H1 (cell line): ENCODE data around the gene MIER2. TPM values are rescaled to one million over a fixed set of nuclear protein-coding genes. Genes with fewer than 3 reads are reported as not detected.

Experiments used
- CTCF ChIA-PET: fragments of 300-600 bp; sonication (Branson Sonifier 250); formaldehyde crosslinking; loops from one replicate; lab custom pipeline; 2021; ENCODE audit not compliant: partially characterized antibody; lab: Charles Lee
- POLR2A ChIA-PET: fragments of 300-600 bp; sonication (Branson Sonifier 250); formaldehyde crosslinking; loops from one replicate; lab custom pipeline; 2021; ENCODE audit warnings: inconsistent platforms; ENCODE audit not compliant: partially characterized antibody; lab: Charles Lee
- DNase-seq, 2 experiments: peaks; one replicate each; pipeline versions ENCODE4 v3.0.0 to v3.0.0-alpha.2; 2010 to 2022; ENCODE audit warnings: low spot score in 2 of 2, low read depth in 1 of 2, mixed read lengths in 1 of 2
- FAIRE-seq: peaks from 2 replicates; lab custom pipeline; 2011; peaks lifted over from hg19 to GRCh38; lab: Jason Lieb, UNC
- H2AFZ ChIP-seq: 2 replicates; pipeline ENCODE4 v1.8.1; 2012; ENCODE audit warnings: low read length, inconsistent platforms
- H2AK5ac ChIP-seq: 2 replicates; pipeline ENCODE4 v1.6.1; 2013; ENCODE audit warnings: low read depth, low read length
- H2BK120ac ChIP-seq: replicated peaks from 2 replicates; pipeline ENCODE3; 2013; ENCODE audit warnings: low read depth, low read length, inconsistent platforms
- H2BK12ac ChIP-seq: 2 replicates; pipeline ENCODE4 v1.6.1; 2013; ENCODE audit warnings: low read depth, low read length
- H2BK15ac ChIP-seq: 2 replicates; pipeline ENCODE4 v1.6.1; 2013; ENCODE audit warnings: low read length
- H2BK20ac ChIP-seq: 2 replicates; pipeline ENCODE4 v1.6.1; 2013; ENCODE audit warnings: low read length
- H2BK5ac ChIP-seq: 2 replicates; pipeline ENCODE4 v1.6.1; 2013; ENCODE audit warnings: low read depth, low read length
- H3K14ac ChIP-seq: 2 replicates; pipeline ENCODE4 v1.6.1; 2013; ENCODE audit warnings: inconsistent platforms; ENCODE audit not compliant: insufficient read length
- H3K18ac ChIP-seq: 2 replicates; pipeline ENCODE4 v1.6.1; 2013; ENCODE audit warnings: low read length; ENCODE audit errors: extremely low read depth
- H3K23ac ChIP-seq: 2 replicates; pipeline ENCODE4 v1.6.1; 2013; ENCODE audit warnings: inconsistent platforms; ENCODE audit not compliant: insufficient read length
- H3K23me2 ChIP-seq: 2 replicates; pipeline ENCODE4 v1.6.1; 2013; ENCODE audit warnings: low read depth, low read length
- H3K27ac ChIP-seq: 2 replicates; pipeline ENCODE4 v1.6.1; 2011; ENCODE audit warnings: low read depth, low read length, inconsistent platforms
- H3K27me3 ChIP-seq, 4 experiments: replicated peaks in 1 of 4; 1 replicate in 1 of 4; 2 replicates in 3 of 4; pipeline versions ENCODE4 v1.6.1 to v1.8.1; 2011 to 2013; ENCODE audit warnings: low read length in 3 of 4, mild to moderate bottlenecking in 3 of 4, inconsistent platforms in 2 of 4, mixed read lengths in 2 of 4, moderate library complexity in 1 of 4; ENCODE audit not compliant: control insufficient read depth in 3 of 4, insufficient read depth in 3 of 4; ENCODE audit errors: extremely low read depth in 1 of 4
- H3K36me3 ChIP-seq, 4 experiments: 2 replicates each; pipeline versions ENCODE4 v1.6.1 to v1.8.1; 2011 to 2013; ENCODE audit warnings: mild to moderate bottlenecking in 4 of 4, low read length in 3 of 4, moderate library complexity in 2 of 4, control low read depth in 1 of 4, inconsistent platforms in 1 of 4; ENCODE audit not compliant: insufficient read depth in 4 of 4, control insufficient read depth in 2 of 4
- H3K4ac ChIP-seq: replicated peaks from 2 replicates; pipeline ENCODE3; 2013; ENCODE audit warnings: low read length, low read depth, mixed read lengths, inconsistent platforms; ENCODE audit not compliant: insufficient read length
- H3K4me1 ChIP-seq, 4 experiments: replicated peaks in 1 of 4; 1 replicate in 1 of 4; 2 replicates in 3 of 4; pipeline versions ENCODE4 v1.6.1 to v1.8.1; 2011 to 2013; ENCODE audit warnings: low read length in 3 of 4, inconsistent platforms in 2 of 4, mixed read lengths in 1 of 4; ENCODE audit not compliant: insufficient read depth in 4 of 4, control insufficient read depth in 3 of 4
- H3K4me2 ChIP-seq, 2 experiments: 2 replicates each; pipeline versions ENCODE4 v1.6.1 to v1.8.1; 2011 to 2013; ENCODE audit warnings: low read depth in 2 of 2, low read length in 2 of 2, control low read depth in 1 of 2, inconsistent platforms in 1 of 2, mild to moderate bottlenecking in 1 of 2; ENCODE audit not compliant: insufficient read depth in 1 of 2
- H3K4me3 ChIP-seq, 4 experiments: fragments of 200-600, 300-600 bp in 1 of 4; sonication (generic), shearing (Covaris generic), sonication (Bioruptor Twin) in 1 of 4; 2 replicates each; pipeline versions ENCODE4 v1.5.1 to v1.8.1; 2011 to 2016; ENCODE audit warnings: low read length in 4 of 4, low read depth in 3 of 4, control low read depth in 2 of 4, inconsistent platforms in 2 of 4, mild to moderate bottlenecking in 2 of 4, mixed read lengths in 1 of 4, moderate library complexity in 1 of 4; ENCODE audit not compliant: insufficient read depth in 2 of 4; ENCODE audit errors: extremely low read depth in 1 of 4
- H3K56ac ChIP-seq: replicated peaks from 2 replicates; pipeline ENCODE3; 2013; ENCODE audit warnings: low read depth, mild to moderate bottlenecking, mixed read lengths, low read length, inconsistent platforms; ENCODE audit not compliant: insufficient read length
- H3K79me1 ChIP-seq: 2 replicates; pipeline ENCODE4 v1.6.1; 2013; ENCODE audit warnings: low read depth, low read length, control low read depth
- H3K79me2 ChIP-seq, 2 experiments: 2 replicates each; pipeline versions ENCODE4 v1.6.1 to v1.8.1; 2012 to 2013; ENCODE audit warnings: low read length in 2 of 2, mild to moderate bottlenecking in 2 of 2, inconsistent platforms in 1 of 2; ENCODE audit not compliant: insufficient read depth in 2 of 2, control insufficient read depth in 1 of 2
- H3K9ac ChIP-seq, 4 experiments: replicated peaks in 1 of 4; 1 replicate in 1 of 4; 2 replicates in 3 of 4; pipeline versions ENCODE4 v1.6.1 to v1.8.1; 2011 to 2013; ENCODE audit warnings: low read depth in 3 of 4, low read length in 3 of 4, control low read depth in 2 of 4, mild to moderate bottlenecking in 2 of 4, moderate library complexity in 2 of 4, inconsistent platforms in 1 of 4; ENCODE audit errors: extremely low read depth in 1 of 4
- H3K9me3 ChIP-seq, 2 experiments: 2 replicates each; pipeline versions ENCODE4 v1.6.1 to v1.8.1; 2012 to 2013; ENCODE audit warnings: mild to moderate bottlenecking in 2 of 2, moderate library complexity in 2 of 2, control low read depth in 1 of 2, inconsistent platforms in 1 of 2, low read depth in 1 of 2, low read length in 1 of 2, mixed read lengths in 1 of 2; ENCODE audit not compliant: insufficient read depth in 2 of 2
- H4K20me1 ChIP-seq, 2 experiments: replicated peaks in 1 of 2; 2 replicates each; pipeline versions ENCODE3 to v1.8.1; 2011 to 2013; ENCODE audit warnings: inconsistent platforms in 2 of 2, low read length in 2 of 2, mild to moderate bottlenecking in 1 of 2; ENCODE audit not compliant: insufficient read depth in 2 of 2, control insufficient read depth in 1 of 2
- H4K5ac ChIP-seq: 2 replicates; pipeline ENCODE4 v1.6.1; 2013; ENCODE audit warnings: low read length, low read depth, mixed read lengths, inconsistent platforms; ENCODE audit not compliant: insufficient read length
- H4K8ac ChIP-seq: 2 replicates; pipeline ENCODE4 v1.8.0; 2013; ENCODE audit warnings: mild to moderate bottlenecking, moderate library complexity, low read length, inconsistent platforms; ENCODE audit not compliant: insufficient read depth; ENCODE audit errors: extremely low read depth
- H4K91ac ChIP-seq: replicated peaks from 2 replicates; pipeline ENCODE3; 2013; ENCODE audit warnings: low read length, mixed read lengths, inconsistent platforms; ENCODE audit not compliant: insufficient read length
- BCL11A ChIP-seq, 2 experiments: IDR thresholded peaks; one replicate each; pipeline ENCODE4 v1.6.1; 2011; ENCODE audit warnings: low read depth in 2 of 2, low read length in 2 of 2, mild to moderate bottlenecking in 2 of 2
- CBX5 ChIP-seq: fragments of 300-800, 300-1000 bp; sonication (generic); IDR thresholded peaks from 2 replicates; pipeline ENCODE4 v1.7.1; 2016; ENCODE audit warnings: antibody characterized with exemption, low read length, low read depth
- PHF8 ChIP-seq: fragments of 200-600 bp; sonication (generic); conservative IDR thresholded peaks from 2 replicates; pipeline ENCODE4 v1.7.1; 2012; ENCODE audit warnings: low read depth, mild to moderate bottlenecking, inconsistent platforms, low read length, moderate library complexity
- POLR2A ChIP-seq, 2 experiments: IDR thresholded peaks; 1 replicate in 1 of 2; 2 replicates in 1 of 2; pipeline ENCODE4 v1.6.1; 2011; ENCODE audit warnings: low read depth in 2 of 2, low read length in 2 of 2, mild to moderate bottlenecking in 2 of 2; ENCODE audit errors: control extremely low read depth in 1 of 2
- SIX5 ChIP-seq: IDR thresholded peaks from 2 replicates; pipeline ENCODE4 v1.6.1; 2011; ENCODE audit warnings: mild to moderate bottlenecking, low read depth, low read length
- TEAD4 ChIP-seq: IDR thresholded peaks from 2 replicates; pipeline ENCODE4 v1.6.1; 2012; ENCODE audit warnings: low read depth, low read length, inconsistent platforms, mixed read lengths
- WGBS, 2 experiments: shearing (Covaris generic) in 1 of 2; methylation state at CpG; one replicate each; pipeline versions ENCODE4 v1.1.6 to v1.1.7; 2013 to 2015; ENCODE audit warnings: low lambda C conversion rate in 2 of 2, mixed read lengths in 2 of 2, inconsistent platforms in 1 of 2, low coverage in 1 of 2, missing lambda C conversion rate in 1 of 2; ENCODE audit not compliant: insufficient replicate concordance in 2 of 2, insufficient coverage in 1 of 2, insufficient read length in 1 of 2; ENCODE audit errors: extremely low coverage in 1 of 2, missing lambda C conversion rate in 1 of 2; 5-methylcytosine and 5-hydroxymethylcytosine counted together
- long read RNA-seq, 2 experiments: library from RNA in 1 of 2; library from capped mRNA in 1 of 2; stranded (forward); transcript quantifications; one replicate each; pipeline ENCODE4 v2.0.0, GENCODE V29; 2021; ENCODE audit warnings: inconsistent platforms in 1 of 2
- polyA minus RNA-seq, 3 experiments: library from RNA; depleted of rRNA, polyadenylated mRNA; stranded (reverse); fragments of >200 nt; gene quantifications; 1 replicate in 2 of 3; 2 replicates in 1 of 3; pipeline ENCODE4 v1.2.3, GENCODE V29; 2011
- polyA plus RNA-seq, 7 experiments: library from polyadenylated mRNA; depleted of rRNA in 3 of 7; stranded (reverse) in 5 of 7; unstranded in 2 of 7; fragments of >200 nt in 5 of 7; fragments of 200-250 nt in 2 of 7; gene quantifications; 1 replicate in 5 of 7; 2 replicates in 1 of 7; 4 replicates in 1 of 7; pipeline versions ENCODE4 v1.2.1 to v1.2.3, GENCODE V29; 2011 to 2013; ENCODE audit warnings: missing spikeins in 2 of 7, mixed read lengths in 2 of 7
- total RNA-seq: library from RNA; stranded (reverse); fragmentation: NEBNext Ultra II Directional; extraction: Animal tissue kit (Norgen Biotek cat#: 25700); gene quantifications from 2 replicates; pipeline ENCODE4 v1.2.1, GENCODE V29; 2021

MIER2 gene, protein sequence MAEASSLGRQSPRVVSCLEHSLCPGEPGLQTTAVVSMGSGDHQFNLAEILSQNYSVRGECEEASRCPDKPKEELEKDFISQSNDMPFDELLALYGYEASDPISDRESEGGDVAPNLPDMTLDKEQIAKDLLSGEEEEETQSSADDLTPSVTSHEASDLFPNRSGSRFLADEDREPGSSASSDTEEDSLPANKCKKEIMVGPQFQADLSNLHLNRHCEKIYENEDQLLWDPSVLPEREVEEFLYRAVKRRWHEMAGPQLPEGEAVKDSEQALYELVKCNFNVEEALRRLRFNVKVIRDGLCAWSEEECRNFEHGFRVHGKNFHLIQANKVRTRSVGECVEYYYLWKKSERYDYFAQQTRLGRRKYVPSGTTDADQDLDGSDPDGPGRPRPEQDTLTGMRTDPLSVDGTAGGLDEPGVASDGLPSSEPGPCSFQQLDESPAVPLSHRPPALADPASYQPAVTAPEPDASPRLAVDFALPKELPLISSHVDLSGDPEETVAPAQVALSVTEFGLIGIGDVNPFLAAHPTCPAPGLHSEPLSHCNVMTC
- 45.7 and 48.3 TPM in 2 replicates for total RNA-seq
- 30.3 and 53.1 TPM in 2 replicates for polyA plus RNA-seq (2011; rRNA removed)
- polyA plus RNA-seq (2011; cell fraction: cytosol; rRNA removed), result 23.4 TPM
- polyA plus RNA-seq (2011; cell fraction: nucleus; rRNA removed), result 73.3 TPM
- polyA plus RNA-seq (2012, experiment 1 of 2), result 44.7 to 62.6 TPM (median 54.6 TPM) in 4 replicates
- polyA plus RNA-seq (2012, experiment 2 of 2), result 23.4 TPM
- polyA plus RNA-seq (2013, experiment 1 of 2), result 29.9 TPM
- polyA plus RNA-seq (2013, experiment 2 of 2), result 30.9 TPM
- polyA minus RNA-seq (2011; rRNA and poly(A)+ RNA removed), result 72.4 and 80.0 TPM in 2 replicates
- polyA minus RNA-seq (2011; cell fraction: cytosol; rRNA and poly(A)+ RNA removed), result 28.2 TPM
- 54.0 TPM for polyA minus RNA-seq (2011; cell fraction: nucleus; rRNA and poly(A)+ RNA removed)
- long read RNA-seq, experiment 1, partial matches to known transcripts, result 29 of 35 reads
- long read RNA-seq, experiment 1, other reads (novel, unspliced or antisense), result 6 of 35 reads
- long read RNA-seq, experiment 2, partial matches to known transcripts, result 1 of 1 reads
- long read RNA-seq, experiment 2, other reads (novel, unspliced or antisense), result 0 of 1 reads

DNA sequence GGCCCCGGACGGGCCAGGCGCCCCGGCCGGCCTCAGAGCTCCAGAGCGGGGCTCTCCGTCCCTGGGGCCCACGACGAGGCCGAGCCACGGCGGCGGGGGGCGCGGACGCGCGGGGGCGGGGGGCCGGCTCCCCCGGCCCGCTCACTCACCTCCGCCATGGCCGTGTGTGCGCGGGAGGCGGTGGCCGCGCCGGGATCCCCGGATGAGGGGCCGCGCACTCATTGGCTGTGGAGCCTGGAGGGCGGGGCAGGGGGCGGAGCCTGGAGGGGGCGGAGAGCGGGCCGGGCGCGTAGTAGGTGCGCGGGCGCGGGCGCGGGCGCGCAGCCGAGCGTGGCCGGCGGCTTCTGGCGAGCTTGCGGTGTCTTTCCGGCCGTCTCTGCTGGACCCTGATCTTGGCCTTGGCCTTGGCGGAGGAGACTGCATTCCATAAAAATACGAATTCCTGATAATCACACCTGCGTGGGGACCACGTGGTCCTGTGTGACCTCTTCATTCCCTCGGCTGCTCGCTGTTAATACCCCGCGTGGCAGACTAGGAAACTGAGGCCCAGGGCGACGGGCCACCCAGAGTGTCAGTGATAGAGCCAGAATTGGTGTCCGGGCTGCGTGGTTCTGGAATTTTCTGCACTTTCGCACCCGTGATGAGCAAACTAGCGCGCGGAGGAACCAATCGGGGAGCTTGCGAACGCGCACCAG lies at the start of gene MIER2:
Gene MIER2, minus strand, starts transcription at position 172 of the 695 bp plus-strand sequence. Its CDS starts 14 bp downstream, at position 158.
- peak within 1 kb of the TSS; percentile 52 to 85 (median 61) for H3K4me3 ChIP-seq
- peak within 1 kb of the TSS; percentile 83 to 94 for H3K4me2 ChIP-seq
- peak within 1 kb of the TSS; percentile 75; the same call in 1 of the 2 replicates for H2AK5ac ChIP-seq
- H3K14ac ChIP-seq, result no peak within 1 kb of the TSS
- H4K8ac ChIP-seq, result peak within 1 kb of the TSS; percentile 97
- peak within 1 kb of the TSS; percentile 99 for H3K4ac ChIP-seq
- H3K23me2 ChIP-seq, result peaks cover 9% of the 10 kb centered on the region; the same call in 1 of the 2 replicates
- peak within 1 kb of the TSS; percentile 54 to 97 (median 64) for H3K9ac ChIP-seq
- ChIA-PET POLR2A (interaction anchor here (0.6 to 2.4 kb wide), 11 partner anchors 10 to 227 kb away, joined by 3 to 9 read pairs (median 4); no protein-coding TSS in a partner anchor), CTCF (interaction anchor here (1.6 kb wide), 1 partner anchor 151 kb away, joined by 3 read pairs; no protein-coding TSS in a partner anchor)
- DNase-seq (peak; percentile 44 to 100), FAIRE-seq (no peak)
- H3K79me2 ChIP-seq, result peaks cover 39 to 44% of the 10 kb centered on the region in 2 experiments
- H3K23ac ChIP-seq, result no peak within 1 kb of the TSS
- no peak within 1 kb of the TSS for H3K27ac ChIP-seq
- no peaks in the 10 kb centered on the region; a peak in 3 of 8 replicates for H3K36me3 ChIP-seq
- peaks cover 0 to 15% (median 9%) of the 10 kb centered on the region in 4 experiments; a peak in 6 of 7 replicates for H3K4me1 ChIP-seq
- peak within 1 kb of the TSS; percentile 73 for H2AFZ ChIP-seq
- 51% methylated on average over 15 of the region's 77 CpGs; no CpG with 5 or more reads in 1 of the 2 experiments for WGBS, 2 experiments
- no peak within 1 kb of the TSS; the same call in 1 of the 2 replicates for H2BK5ac ChIP-seq
- H2BK15ac ChIP-seq, result peak within 1 kb of the TSS; percentile 53; the same call in 1 of the 2 replicates
- peak within 1 kb of the TSS; percentile 85 for H4K91ac ChIP-seq
- H4K20me1 ChIP-seq, result peaks cover 16 to 33% of the 10 kb centered on the region in 2 experiments
- H3K18ac ChIP-seq, result peak within 1 kb of the TSS; percentile 85; the same call in 1 of the 2 replicates
- H3K9me3 ChIP-seq, result no peaks in the 10 kb centered on the region
- peaks cover 0 to 7% (median 4%) of the 10 kb centered on the region in 4 experiments; a peak in 3 of 7 replicates for H3K27me3 ChIP-seq
- H4K5ac ChIP-seq, result peak within 1 kb of the TSS; percentile 94
- peak within 1 kb of the TSS; percentile 72 for H2BK120ac ChIP-seq
- peak within 1 kb of the TSS; percentile 90; the same call in 1 of the 2 replicates for H2BK12ac ChIP-seq
- no peak within 1 kb of the TSS for H2BK20ac ChIP-seq
- peak within 1 kb of the TSS; percentile 90 for H3K56ac ChIP-seq
- peaks cover 20% of the 10 kb centered on the region for H3K79me1 ChIP-seq
- no peak for TF ChIP-seq BCL11A (IDR thresholded peaks at IDR 0.05; ENCODE audit: low read depth in 2 of 2, low read length in 2 of 2)
- no peak for TF ChIP-seq SIX5
- peak; percentile 73 to 87 for TF ChIP-seq POLR2A (IDR thresholded peaks at IDR 0.05; ENCODE audit: control extremely low read depth in 1 of 2, low read depth in 2 of 2, low read length in 2 of 2)
- TF ChIP-seq PHF8, result peak; percentile 83
- TF ChIP-seq CBX5, result no peak
- TF ChIP-seq TEAD4, result no peak
